Keratinocyte (primary cell): ENCODE data around the gene SRGN. TPM values are rescaled to one million over a fixed set of nuclear protein-coding genes. Genes with fewer than 3 reads are reported as not detected.

Experiments
- DNase-seq: peaks from one replicate; pipeline ENCODE4 v3.0.0-alpha.2; 2011; ENCODE audit warnings: low read depth, missing footprints, low spot score
- FAIRE-seq: peaks from 2 replicates; lab custom pipeline; 2011; peaks lifted over from hg19 to GRCh38; lab: Jason Lieb, UNC
- H2AFZ ChIP-seq: 2 replicates; pipeline ENCODE4 v1.6.0; 2012; ENCODE audit warnings: low read length, control low read depth, inconsistent platforms; ENCODE audit not compliant: control insufficient read depth
- H3K27ac ChIP-seq: 2 replicates; pipeline ENCODE4 v1.5.1; 2011; ENCODE audit warnings: low read length; ENCODE audit not compliant: control insufficient read depth, insufficient read depth
- H3K27me3 ChIP-seq: 3 replicates; pipeline ENCODE4 v1.6.0; 2011; ENCODE audit warnings: low read length; ENCODE audit not compliant: control insufficient read depth, insufficient read depth; ENCODE audit errors: extremely low read depth
- H3K36me3 ChIP-seq, 2 experiments: 2 replicates in 1 of 2; 3 replicates in 1 of 2; pipeline ENCODE4 v1.5.1; 2011; ENCODE audit warnings: low read length in 2 of 2, mild to moderate bottlenecking in 1 of 2; ENCODE audit not compliant: control insufficient read depth in 2 of 2, insufficient read depth in 2 of 2; ENCODE audit errors: extremely low read depth in 1 of 2
- H3K4me1 ChIP-seq: 3 replicates; pipeline ENCODE4 v1.5.1; 2011; ENCODE audit warnings: low read length; ENCODE audit not compliant: control insufficient read depth, insufficient read depth; ENCODE audit errors: extremely low read depth
- H3K4me2 ChIP-seq: 3 replicates; pipeline ENCODE4 v1.6.0; 2011; ENCODE audit warnings: low read depth, low read length; ENCODE audit not compliant: control insufficient read depth, insufficient read depth; ENCODE audit errors: extremely low read depth
- H3K4me3 ChIP-seq, 3 experiments: fragments of 200-600 bp in 1 of 3; sonication (generic) in 1 of 3; 2 replicates in 2 of 3; 3 replicates in 1 of 3; pipeline ENCODE4 v1.5.1; 2011 to 2016; ENCODE audit warnings: low read length in 3 of 3, mild to moderate bottlenecking in 3 of 3, control low read depth in 2 of 3, inconsistent platforms in 1 of 3, low read depth in 1 of 3, mixed read lengths in 1 of 3, mixed run types in 1 of 3, moderate library complexity in 1 of 3; ENCODE audit not compliant: control insufficient read depth in 2 of 3, insufficient read depth in 2 of 3; ENCODE audit errors: extremely low read depth in 1 of 3
- H3K79me2 ChIP-seq: 2 replicates; pipeline ENCODE4 v1.6.0; 2012; ENCODE audit warnings: low read length; ENCODE audit not compliant: control insufficient read depth, insufficient read depth
- H3K9ac ChIP-seq: 3 replicates; pipeline ENCODE4 v1.6.0; 2011; ENCODE audit warnings: low read length; ENCODE audit not compliant: control insufficient read depth, insufficient read depth; ENCODE audit errors: extremely low read depth
- H3K9me1 ChIP-seq: 3 replicates; pipeline ENCODE4 v1.6.0; 2011; ENCODE audit warnings: low read length; ENCODE audit not compliant: control insufficient read depth, insufficient read depth; ENCODE audit errors: extremely low read depth
- H3K9me3 ChIP-seq: 2 replicates; pipeline ENCODE4 v1.5.1; 2012; ENCODE audit warnings: low read depth, low read length; ENCODE audit not compliant: control insufficient read depth
- H4K20me1 ChIP-seq: 3 replicates; pipeline ENCODE4 v1.6.0; 2011; ENCODE audit warnings: low read length; ENCODE audit not compliant: control insufficient read depth, insufficient read depth; ENCODE audit errors: extremely low read depth
- CTCF ChIP-seq, 3 experiments: IDR thresholded peaks in 1 of 3; conservative IDR thresholded peaks in 1 of 3; optimal IDR thresholded peaks in 1 of 3; 2 replicates in 2 of 3; 3 replicates in 1 of 3; pipeline versions ENCODE3 to v1.5.1; 2011; ENCODE audit warnings: low read length in 3 of 3, mild to moderate bottlenecking in 3 of 3, moderate library complexity in 2 of 3, control low read depth in 1 of 3, inconsistent platforms in 1 of 3; ENCODE audit not compliant: insufficient read depth in 2 of 3; ENCODE audit errors: extremely low read depth in 1 of 3
- EZH2 ChIP-seq: IDR thresholded peaks from one replicate; pipeline ENCODE4 v1.6.1; 2012; ENCODE audit warnings: inconsistent platforms, mild to moderate bottlenecking, low read length, moderate library complexity
- dilution Hi-C: fragments of 300-500 bp; cut with MboI; formaldehyde crosslinking; loops from one replicate; pipeline ENCODE4 v1.7.0; 2020; ENCODE audit warnings: low sequenced_read_pairs; ENCODE audit not compliant: extremely low pct_ligation_motif_present
- polyA plus RNA-seq, 5 experiments: library from polyadenylated mRNA; depleted of rRNA in 3 of 5; stranded (reverse) in 3 of 5; stranded (forward) in 1 of 5; unstranded in 1 of 5; fragments of >200 nt; gene quantifications; 1 replicate in 1 of 5; 2 replicates in 3 of 5; 3 replicates in 1 of 5; pipeline versions ENCODE4 v1.2.1 to v1.2.3, GENCODE V29; 2011 to 2012; ENCODE audit warnings: missing spikeins in 2 of 5, low read depth in 1 of 5, low replicate concordance in 1 of 5

The SRGN gene
- polyA plus RNA-seq, 1 donor (not counting 4 experiments of a cell fraction or from before 2014, with no cell fraction given), result 2.1 TPM

DNA sequence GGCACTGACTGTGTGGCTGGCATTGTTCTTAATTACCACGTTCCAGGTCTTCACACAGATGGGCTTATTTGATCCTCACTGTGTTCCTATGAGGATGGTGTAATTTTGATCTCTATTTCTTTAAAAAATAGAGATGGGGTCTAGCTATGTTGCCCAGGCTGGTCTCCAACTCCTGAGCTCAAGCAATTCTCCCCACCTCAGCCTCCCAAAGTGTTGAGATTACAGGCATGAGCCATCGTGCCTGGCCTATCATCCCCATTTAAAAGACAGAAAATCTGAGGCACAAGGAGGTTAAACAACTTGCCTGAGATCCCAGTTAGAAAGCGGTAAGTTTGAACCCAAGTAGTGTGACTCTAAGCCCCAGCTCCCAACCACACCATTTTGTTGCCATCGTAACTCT lies 17.0 kb upstream of the SRGN start:
- Histone ChIP-seq H3K9me3 (no peaks in the 10 kb centered on the region), H3K27me3 (no peaks in the 10 kb centered on the region), H3K27ac (no peak overlapping the region), H2AFZ (no peak overlapping the region), H4K20me1 (no peaks in the 10 kb centered on the region), H3K4me3 (no peak overlapping the region), H3K36me3 (no peaks in the 10 kb centered on the region), H3K9me1 (no peaks in the 10 kb centered on the region), H3K4me2 (no peak overlapping the region), H3K9ac (no peak overlapping the region), H3K79me2 (no peaks in the 10 kb centered on the region), H3K4me1 (peaks cover 4% of the 10 kb centered on the region)
- dilution Hi-C loops, result no loop called here
- no peak for DNase-seq
- TF ChIP-seq EZH2 (no peak), CTCF (optimal IDR thresholded peaks at IDR 0.05 in 1 of 3, IDR thresholded peaks at IDR 0.05 in 1 of 3, conservative IDR thresholded peaks at IDR 0.05 in 1 of 3; ENCODE audit: extremely low read depth in 1 of 3, insufficient read depth in 2 of 3, low read length in 3 of 3) (no peak)
- FAIRE-seq, result no peak

- Histone ChIP-seq H3K27ac (no peak overlapping the region), H3K4me1 (no peaks in the 10 kb centered on the region), H3K4me3 (no peak overlapping the region), H3K9me1 (no peaks in the 10 kb centered on the region), H3K4me2 (no peak overlapping the region), H2AFZ (no peak overlapping the region), H3K9ac (no peak overlapping the region), H4K20me1 (no peaks in the 10 kb centered on the region), H3K27me3 (no peaks in the 10 kb centered on the region), H3K9me3 (no peaks in the 10 kb centered on the region), H3K79me2 (no peaks in the 10 kb centered on the region), H3K36me3 (no peaks in the 10 kb centered on the region)
- FAIRE-seq, result no peak
- dilution Hi-C loops, result no loop called here
- no peak for DNase-seq
- TF ChIP-seq EZH2 (no peak), CTCF (optimal IDR thresholded peaks at IDR 0.05 in 1 of 3, IDR thresholded peaks at IDR 0.05 in 1 of 3, conservative IDR thresholded peaks at IDR 0.05 in 1 of 3; ENCODE audit: extremely low read depth in 1 of 3, insufficient read depth in 2 of 3, low read length in 3 of 3) (no peak)
Observed at GRCh38 chr10:69071610-69072009, 16.3 kb upstream of the SRGN start.
